H1 (cell line): Measurements from ENCODE around the gene CPM.

Experiments used
- CTCF ChIP-seq, 3 experiments: IDR thresholded peaks; 1 replicate in 2 of 3; 2 replicates in 1 of 3; pipeline versions ENCODE4 v1.5.1 to v1.6.1; 2011; ENCODE audit warnings: low read length in 3 of 3, mild to moderate bottlenecking in 3 of 3, inconsistent platforms in 2 of 3, low read depth in 1 of 3, moderate library complexity in 1 of 3; ENCODE audit not compliant: insufficient read depth in 1 of 3; ENCODE audit errors: control extremely low read depth in 1 of 3
- SIN3A ChIP-seq, 2 experiments: IDR thresholded peaks in 1 of 2; conservative IDR thresholded peaks in 1 of 2; 2 replicates each; pipeline ENCODE4 v1.6.1; 2011 to 2012; ENCODE audit warnings: low read length in 2 of 2, improper control_type of control experiment in 1 of 2, low read depth in 1 of 2, mild to moderate bottlenecking in 1 of 2

GRCh38 chr12:68887641-68888040 is 45.3 kb downstream of the CPM start:
- TF ChIP-seq CTCF (IDR thresholded peaks at IDR 0.05; ENCODE audit: control extremely low read depth in 1 of 3, insufficient read depth in 1 of 3, low read depth in 1 of 3, low read length in 3 of 3) (no peak), SIN3A (conservative IDR thresholded peaks at IDR 0.05 in 1 of 2, IDR thresholded peaks at IDR 0.05 in 1 of 2; ENCODE audit: low read depth in 1 of 2, low read length in 2 of 2) (no peak)
